OCI-LY1 (cell line): ENCODE results near the gene PSD2.

ENCODE experiments used
- H2AFZ ChIP-seq: fragments of 200-600 bp; sonication (generic), shearing (Covaris generic); 2 replicates; pipeline ENCODE4 v1.6.0; 2014; ENCODE audit warnings: antibody characterized with exemption, mild to moderate bottlenecking, low read length
- H3F3A ChIP-seq: fragments of 200-600 bp; sonication (generic), shearing (Covaris generic); 2 replicates; pipeline ENCODE4 v1.6.0; 2014; ENCODE audit warnings: mild to moderate bottlenecking, antibody characterized with exemption, low read length, moderate library complexity; ENCODE audit not compliant: insufficient read depth
- H3K27ac ChIP-seq: fragments of 200-600 bp; sonication (generic); 2 replicates; pipeline ENCODE4 v1.5.1; 2014; ENCODE audit warnings: low read length, mixed run types, mild to moderate bottlenecking, low read depth; ENCODE audit not compliant: poor library complexity, severe bottlenecking
- H3K27me3 ChIP-seq: fragments of 200-600 bp; sonication (generic); 2 replicates; pipeline ENCODE4 v1.6.0; 2014; ENCODE audit warnings: antibody characterized with exemption, mild to moderate bottlenecking, low read length, moderate library complexity; ENCODE audit not compliant: insufficient read depth
- H3K36me3 ChIP-seq: fragments of 200-600 bp; sonication (generic); 2 replicates; pipeline ENCODE4 v1.6.1; 2014; ENCODE audit warnings: mild to moderate bottlenecking, antibody characterized with exemption, low read length, moderate library complexity, mixed read lengths; ENCODE audit not compliant: insufficient read depth
- H3K4me1 ChIP-seq: fragments of 200-600 bp; sonication (generic); 2 replicates; pipeline ENCODE4 v1.5.1; 2014; ENCODE audit warnings: mild to moderate bottlenecking, low read length, moderate library complexity; ENCODE audit not compliant: insufficient read depth, severe bottlenecking
- H3K4me2 ChIP-seq: fragments of 200-600 bp; sonication (generic), shearing (Covaris generic); 2 replicates; pipeline ENCODE4 v1.6.1; 2014; ENCODE audit warnings: low read length
- H3K4me3 ChIP-seq: fragments of 200-600 bp; sonication (generic); 2 replicates; pipeline ENCODE4 v1.5.1; 2014; ENCODE audit warnings: low read length, low read depth, mild to moderate bottlenecking, mixed read lengths; ENCODE audit not compliant: poor library complexity, severe bottlenecking
- H3K79me2 ChIP-seq: fragments of 200-600 bp; shearing (Covaris generic); 2 replicates; pipeline ENCODE4 v1.6.1; 2016; ENCODE audit warnings: mixed run types, low read length, mixed read lengths; ENCODE audit not compliant: insufficient read depth
- H3K9ac ChIP-seq: fragments of 200-600 bp; sonication (generic), shearing (Covaris generic); 2 replicates; pipeline ENCODE4 v1.6.1; 2014; ENCODE audit warnings: mild to moderate bottlenecking, low read length, mixed read lengths
- H3K9me2 ChIP-seq: fragments of 200-600 bp; sonication (generic), shearing (Covaris generic); 2 replicates; pipeline ENCODE4 v1.6.1; 2014; ENCODE audit warnings: low read depth, mild to moderate bottlenecking, low read length, mixed read lengths
- H3K9me3 ChIP-seq: fragments of 200-600 bp; shearing (Covaris generic); 2 replicates; pipeline ENCODE4 v1.6.1; 2014; ENCODE audit warnings: low read length, mixed read lengths
- H4K20me1 ChIP-seq: fragments of 200-600 bp; sonication (generic), shearing (Covaris generic); 2 replicates; pipeline ENCODE4 v1.6.0; 2016; ENCODE audit warnings: mild to moderate bottlenecking, low read length; ENCODE audit not compliant: insufficient read depth
- EZH2 ChIP-seq: fragments of 200-600 bp; sonication (generic), shearing (Covaris generic); IDR thresholded peaks from 2 replicates; pipeline ENCODE4 v1.8.0; 2017; ENCODE audit warnings: borderline replicate concordance, mixed run types, mild to moderate bottlenecking, antibody characterized with exemption, low read length, moderate library complexity, mixed read lengths
- TF ChIP-seq, protein P1 (sequence below): fragments of 200-600 bp; sonication (generic), shearing (Covaris generic); IDR thresholded peaks from 2 replicates; pipeline ENCODE4 v1.5.1; 2017; ENCODE audit warnings: mild to moderate bottlenecking, antibody characterized with exemption, low read length, moderate library complexity, mixed read lengths

The PSD2 gene

GRCh38 chr5:139864716-139865483 lies 69.3 kb downstream of the PSD2 start:
- no peak overlapping the region for H2AFZ ChIP-seq
- no peaks in the 10 kb centered on the region for H3K27me3 ChIP-seq
- H3K4me3 ChIP-seq: no peak overlapping the region
- no peaks in the 10 kb centered on the region for H3K9me2 ChIP-seq
- no peaks in the 10 kb centered on the region for H3F3A ChIP-seq
- peaks cover 4% of the 10 kb centered on the region for H3K4me1 ChIP-seq
- H3K9ac ChIP-seq: no peak overlapping the region
- H3K4me2 ChIP-seq: no peak overlapping the region
- no peaks in the 10 kb centered on the region for H3K36me3 ChIP-seq
- H4K20me1 ChIP-seq: no peaks in the 10 kb centered on the region
- H3K79me2 ChIP-seq: no peaks in the 10 kb centered on the region
- no peak for TF ChIP-seq EZH2
- TF ChIP-seq, protein P1, sequence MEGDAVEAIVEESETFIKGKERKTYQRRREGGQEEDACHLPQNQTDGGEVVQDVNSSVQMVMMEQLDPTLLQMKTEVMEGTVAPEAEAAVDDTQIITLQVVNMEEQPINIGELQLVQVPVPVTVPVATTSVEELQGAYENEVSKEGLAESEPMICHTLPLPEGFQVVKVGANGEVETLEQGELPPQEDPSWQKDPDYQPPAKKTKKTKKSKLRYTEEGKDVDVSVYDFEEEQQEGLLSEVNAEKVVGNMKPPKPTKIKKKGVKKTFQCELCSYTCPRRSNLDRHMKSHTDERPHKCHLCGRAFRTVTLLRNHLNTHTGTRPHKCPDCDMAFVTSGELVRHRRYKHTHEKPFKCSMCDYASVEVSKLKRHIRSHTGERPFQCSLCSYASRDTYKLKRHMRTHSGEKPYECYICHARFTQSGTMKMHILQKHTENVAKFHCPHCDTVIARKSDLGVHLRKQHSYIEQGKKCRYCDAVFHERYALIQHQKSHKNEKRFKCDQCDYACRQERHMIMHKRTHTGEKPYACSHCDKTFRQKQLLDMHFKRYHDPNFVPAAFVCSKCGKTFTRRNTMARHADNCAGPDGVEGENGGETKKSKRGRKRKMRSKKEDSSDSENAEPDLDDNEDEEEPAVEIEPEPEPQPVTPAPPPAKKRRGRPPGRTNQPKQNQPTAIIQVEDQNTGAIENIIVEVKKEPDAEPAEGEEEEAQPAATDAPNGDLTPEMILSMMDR: no peak
- no peak overlapping the region for H3K27ac ChIP-seq
- H3K9me3 ChIP-seq: no peaks in the 10 kb centered on the region

- no peaks in the 10 kb centered on the region for H3K79me2 ChIP-seq
- H3K9me2 ChIP-seq: no peaks in the 10 kb centered on the region
- no peak overlapping the region for H3K9ac ChIP-seq
- no peaks in the 10 kb centered on the region for H4K20me1 ChIP-seq
- no peaks in the 10 kb centered on the region for H3F3A ChIP-seq
- H3K27me3 ChIP-seq: 0 out of 2 replicates have a peak, but pooled peaks cover 4% of the 10 kb centered on the region
- H3K4me2 ChIP-seq: no peak overlapping the region
- H3K4me3 ChIP-seq: no peak overlapping the region
- H3K27ac ChIP-seq: no peak overlapping the region
- no peaks in the 10 kb centered on the region for H3K36me3 ChIP-seq
- H3K4me1 ChIP-seq: peaks cover 4% of the 10 kb centered on the region
- no peak overlapping the region for H2AFZ ChIP-seq
- TF ChIP-seq EZH2: no peak
- TF ChIP-seq, protein P1: no peak
- H3K9me3 ChIP-seq: no peaks in the 10 kb centered on the region
Observed at GRCh38 chr5:139867109-139867508, 71.5 kb downstream of the PSD2 start.

DNA sequence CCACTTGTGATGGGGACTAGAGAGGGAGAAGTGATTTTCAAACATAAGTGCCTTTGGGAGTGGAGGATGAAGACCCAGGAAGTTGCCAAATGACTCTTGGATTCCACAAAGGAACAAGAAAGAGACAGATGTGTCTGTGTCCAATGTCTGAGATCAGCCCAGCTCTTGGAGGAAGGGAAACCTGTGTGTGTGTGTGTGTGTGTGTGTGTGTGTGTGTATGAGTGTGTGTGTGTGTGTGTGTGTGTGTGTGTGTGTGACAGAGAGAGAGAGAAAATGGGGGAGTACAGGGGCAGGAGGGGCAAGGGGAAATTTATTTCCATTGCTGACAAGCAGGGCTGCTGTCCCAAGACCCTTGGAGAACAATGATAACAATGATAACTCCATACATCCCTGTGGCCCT lies 72.0 kb downstream of the PSD2 start:
- TF ChIP-seq, protein P1: no peak
- no peak for TF ChIP-seq EZH2
- Histone ChIP-seq H3K27ac (no peak overlapping the region), H3K4me1 (peaks cover under 1% of the 10 kb centered on the region), H4K20me1 (no peaks in the 10 kb centered on the region), H3K79me2 (no peaks in the 10 kb centered on the region), H3K9me2 (no peaks in the 10 kb centered on the region), H3F3A (no peaks in the 10 kb centered on the region), H3K9me3 (no peaks in the 10 kb centered on the region), H3K27me3 (0 out of 2 replicates have a peak, but pooled peaks cover 4% of the 10 kb centered on the region), H3K36me3 (no peaks in the 10 kb centered on the region), H2AFZ (no peak overlapping the region), H3K9ac (no peak overlapping the region), H3K4me3 (no peak overlapping the region), H3K4me2 (no peak overlapping the region)
